ENCODE data around the gene MAP1B. TPM values are rescaled to one million over a fixed set of nuclear protein-coding genes. Genes with fewer than 3 reads are reported as not detected.

The MAP1B gene
- total RNA-seq, 1 experiment from 2014 or later, result 163 TPM

- H3K9me3 ChIP-seq (ENCODE audit: insufficient read depth, low read depth), result no peaks in the 10 kb centered on the region; the same call in 1 of the 2 replicates
- peaks cover 34% of the 10 kb centered on the region for H3K36me3 ChIP-seq (ENCODE audit: low read depth)
- DNase-seq, result no peak
- H3K4me1 ChIP-seq (replicated peaks; ENCODE audit: insufficient read depth), result no peaks in the 10 kb centered on the region
- no peaks in the 10 kb centered on the region for H3K79me2 ChIP-seq (ENCODE audit: low read depth)
- no peak overlapping the region for H3K4me3 ChIP-seq
- TF ChIP-seq EZH2 (IDR thresholded peaks at IDR 0.05; ENCODE audit: low read depth), result no peak
- TF ChIP-seq, protein P1, sequence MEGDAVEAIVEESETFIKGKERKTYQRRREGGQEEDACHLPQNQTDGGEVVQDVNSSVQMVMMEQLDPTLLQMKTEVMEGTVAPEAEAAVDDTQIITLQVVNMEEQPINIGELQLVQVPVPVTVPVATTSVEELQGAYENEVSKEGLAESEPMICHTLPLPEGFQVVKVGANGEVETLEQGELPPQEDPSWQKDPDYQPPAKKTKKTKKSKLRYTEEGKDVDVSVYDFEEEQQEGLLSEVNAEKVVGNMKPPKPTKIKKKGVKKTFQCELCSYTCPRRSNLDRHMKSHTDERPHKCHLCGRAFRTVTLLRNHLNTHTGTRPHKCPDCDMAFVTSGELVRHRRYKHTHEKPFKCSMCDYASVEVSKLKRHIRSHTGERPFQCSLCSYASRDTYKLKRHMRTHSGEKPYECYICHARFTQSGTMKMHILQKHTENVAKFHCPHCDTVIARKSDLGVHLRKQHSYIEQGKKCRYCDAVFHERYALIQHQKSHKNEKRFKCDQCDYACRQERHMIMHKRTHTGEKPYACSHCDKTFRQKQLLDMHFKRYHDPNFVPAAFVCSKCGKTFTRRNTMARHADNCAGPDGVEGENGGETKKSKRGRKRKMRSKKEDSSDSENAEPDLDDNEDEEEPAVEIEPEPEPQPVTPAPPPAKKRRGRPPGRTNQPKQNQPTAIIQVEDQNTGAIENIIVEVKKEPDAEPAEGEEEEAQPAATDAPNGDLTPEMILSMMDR (conservative IDR thresholded peaks at IDR 0.05), result no peak
- H3K27me3 ChIP-seq (ENCODE audit: insufficient read depth, low read depth), result no peaks in the 10 kb centered on the region
- POLR2A ChIA-PET (ENCODE audit: unreplicated experiment), result no interaction called here
- no peaks in the 10 kb centered on the region; the same call in 1 of the 2 replicates for H4K20me1 ChIP-seq (ENCODE audit: insufficient read depth)
- H3K27ac ChIP-seq, result no peak overlapping the region
- BruUV-seq (replicated peaks), result no TSS peak
- no peak overlapping the region for H2AFZ ChIP-seq
- H3K9me2 ChIP-seq (ENCODE audit: insufficient read depth), result no peaks in the 10 kb centered on the region
- CTCF ChIA-PET, result no interaction called here
- intact Hi-C loops (cut with micrococcal nuclease; ENCODE audit: unreplicated experiment), result no loop called here
- no peaks in the 10 kb centered on the region for H3F3A ChIP-seq (ENCODE audit: insufficient read depth, low read depth)
- no peak overlapping the region for H3K4me2 ChIP-seq
Measured at GRCh38 chr5:72194846-72195245, 87.6 kb downstream of the MAP1B start.

- Histone ChIP-seq H4K20me1 (ENCODE audit: insufficient read depth) (no peaks in the 10 kb centered on the region; the same call in 1 of the 2 replicates), H3K4me2 (no peak overlapping the region), H3K4me3 (no peak overlapping the region), H3K27me3 (ENCODE audit: insufficient read depth, low read depth) (no peaks in the 10 kb centered on the region), H3K79me2 (ENCODE audit: low read depth) (no peaks in the 10 kb centered on the region), H3K9me3 (ENCODE audit: insufficient read depth, low read depth) (no peaks in the 10 kb centered on the region; the same call in 1 of the 2 replicates), H3K4me1 (replicated peaks; ENCODE audit: insufficient read depth) (no peaks in the 10 kb centered on the region), H3K36me3 (ENCODE audit: low read depth) (peaks cover 33% of the 10 kb centered on the region), H3F3A (ENCODE audit: insufficient read depth, low read depth) (no peaks in the 10 kb centered on the region), H3K27ac (no peak overlapping the region), H2AFZ (no peak overlapping the region), H3K9me2 (ENCODE audit: insufficient read depth) (no peaks in the 10 kb centered on the region)
- DNase-seq, result no peak
- ChIA-PET CTCF (no interaction called here), POLR2A (ENCODE audit: unreplicated experiment) (no interaction called here)
- TF ChIP-seq, protein P1 (conservative IDR thresholded peaks at IDR 0.05), result no peak
- TF ChIP-seq EZH2 (IDR thresholded peaks at IDR 0.05; ENCODE audit: low read depth), result no peak
- intact Hi-C loops (cut with micrococcal nuclease; ENCODE audit: unreplicated experiment), result no loop called here
- no TSS peak for BruUV-seq (replicated peaks)
Measured at GRCh38 chr5:72195581-72195980, 88.3 kb downstream of the MAP1B start.

DNA sequence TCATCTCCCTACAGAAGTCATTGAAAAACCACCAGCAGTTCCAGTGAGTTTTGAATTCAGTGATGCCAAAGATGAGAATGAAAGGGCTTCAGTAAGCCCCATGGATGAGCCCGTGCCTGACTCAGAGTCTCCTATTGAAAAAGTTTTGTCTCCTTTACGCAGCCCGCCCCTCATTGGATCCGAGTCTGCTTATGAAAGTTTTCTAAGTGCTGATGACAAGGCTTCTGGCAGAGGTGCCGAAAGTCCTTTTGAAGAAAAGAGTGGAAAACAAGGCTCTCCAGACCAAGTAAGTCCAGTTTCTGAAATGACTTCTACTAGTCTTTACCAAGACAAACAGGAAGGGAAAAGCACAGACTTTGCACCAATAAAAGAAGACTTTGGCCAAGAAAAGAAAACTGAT, 90.1 kb downstream of the MAP1B start:
- no TSS peak for BruUV-seq (replicated peaks)
- Histone ChIP-seq H3K79me2 (ENCODE audit: low read depth) (no peaks in the 10 kb centered on the region), H3K36me3 (ENCODE audit: low read depth) (peaks cover 27% of the 10 kb centered on the region)

More for the DNA sequence above, 90.1 kb downstream of the MAP1B start:
- H3F3A ChIP-seq (ENCODE audit: insufficient read depth, low read depth), result no peaks in the 10 kb centered on the region
- H3K4me3 ChIP-seq, result no peak overlapping the region
- H3K27ac ChIP-seq, result no peak overlapping the region
- no peak overlapping the region for H3K4me2 ChIP-seq
- intact Hi-C loops (cut with micrococcal nuclease; ENCODE audit: unreplicated experiment), result no loop called here
- no peaks in the 10 kb centered on the region for H3K9me3 ChIP-seq (ENCODE audit: insufficient read depth, low read depth)
- POLR2A ChIA-PET (ENCODE audit: unreplicated experiment), result no interaction called here
- H3K9me2 ChIP-seq (ENCODE audit: insufficient read depth), result no peaks in the 10 kb centered on the region
- H3K27me3 ChIP-seq (ENCODE audit: insufficient read depth, low read depth), result no peaks in the 10 kb centered on the region
- no peak overlapping the region for H2AFZ ChIP-seq
- CTCF ChIA-PET, result no interaction called here
- no peak for DNase-seq
- TF ChIP-seq EZH2 (IDR thresholded peaks at IDR 0.05; ENCODE audit: low read depth), result no peak
- TF ChIP-seq, protein P1 (conservative IDR thresholded peaks at IDR 0.05), result no peak
- H3K4me1 ChIP-seq (replicated peaks; ENCODE audit: insufficient read depth), result no peaks in the 10 kb centered on the region
- no peaks in the 10 kb centered on the region; the same call in 1 of the 2 replicates for H4K20me1 ChIP-seq (ENCODE audit: insufficient read depth)
